ENCODE data around the gene ARHGAP26. TPM values are rescaled to one million over a fixed set of nuclear protein-coding genes. Genes with fewer than 3 reads are reported as not detected.
"Not testable (repeated sequence)": the region's sequence is repeated elsewhere in the genome, so short reads cannot be mapped to it uniquely, and the experiment has no call there.

Gene ARHGAP26
- total and polyA plus RNA-seq, 10 donors, result 4.2 to 148 (median 55.5) TPM

GRCh38 chr5:143118222-143118621 is 348.0 kb downstream of the ARHGAP26 start:
- peak; percentile 78 for DNase-seq

GRCh38 chr5:143118818-143119217 is 348.6 kb downstream of the ARHGAP26 start:
- H3K27ac ChIP-seq, result peak overlapping the region in 7 of 8 donors; percentile 50 to 87 (median 75)
- H3K4me1 ChIP-seq, result peaks cover 0 to 45% (median 11%) of the 10 kb centered on the region in 6 donors
- H3K4me3 ChIP-seq, result peak overlapping the region in 1 of 8 donors; percentile 45
- H3K27me3 ChIP-seq (replicated peaks in 1 of 7); intact Hi-C loops (cut with DNase I; ENCODE audit: low total_unique reads); DNase-seq; H3K9me3 ChIP-seq: not testable (repeated sequence)
- peaks cover 0 to 14% (median 0%) of the 10 kb centered on the region in 6 donors for H3K36me3 ChIP-seq
- WGBS, 5 donors, result 64 to 92% (median 82%) methylated on average over 2 to 3 of the region's 3 CpGs

More at GRCh38 chr5:143118222-143118621, 348.0 kb downstream of the ARHGAP26 start:
- peak overlapping the region in 7 of 8 donors; percentile 50 to 87 (median 75) for H3K27ac ChIP-seq
- TF ChIP-seq POLR2A (IDR thresholded peaks at IDR 0.05) (no peak), CTCF (IDR thresholded peaks at IDR 0.05 in 8 of 11, conservative IDR thresholded peaks at IDR 0.05 in 3 of 11) (peak in 2 of 11 experiments; percentile 22 to 43), POLR2AphosphoS5 (IDR thresholded peaks at IDR 0.05) (peak in 1 of 3 donors; percentile 25)
- H3K36me3 ChIP-seq, result peaks cover 0 to 14% (median 0%) of the 10 kb centered on the region in 6 donors
- 73 to 85% (median 80%) methylated on average over 3 of the region's 3 CpGs for WGBS, 5 donors
- no peaks in the 10 kb centered on the region for H3K9me3 ChIP-seq
- H3K27me3 ChIP-seq (replicated peaks in 1 of 7), result no peaks in the 10 kb centered on the region
- H3K4me3 ChIP-seq, result peak overlapping the region in 1 of 8 donors; percentile 45
- peaks cover 0 to 51% (median 14%) of the 10 kb centered on the region in 6 donors for H3K4me1 ChIP-seq
- intact Hi-C loops (cut with DNase I; ENCODE audit: low total_unique reads), result no loop called here

GRCh38 chr5:143119291-143119769 is 349.2 kb downstream of the ARHGAP26 start:
- no peaks in the 10 kb centered on the region for H3K9me3 ChIP-seq
- H3K27ac ChIP-seq, result peak overlapping the region in 7 of 8 donors; percentile 50 to 87 (median 75)
- no peaks in the 10 kb centered on the region for H3K27me3 ChIP-seq (replicated peaks in 1 of 7)
- H3K36me3 ChIP-seq, result peaks cover 0 to 14% (median 0%) of the 10 kb centered on the region in 6 donors
- H3K4me3 ChIP-seq, result peak overlapping the region in 1 of 8 donors; percentile 45
- intact Hi-C loops (cut with DNase I; ENCODE audit: low total_unique reads), result no loop called here
- TF ChIP-seq POLR2AphosphoS5 (IDR thresholded peaks at IDR 0.05) (no peak), POLR2A (IDR thresholded peaks at IDR 0.05) (no peak), CTCF (IDR thresholded peaks at IDR 0.05 in 8 of 11, conservative IDR thresholded peaks at IDR 0.05 in 3 of 11) (no peak)
- DNase-seq, result no peak
- peaks cover 0 to 41% (median 10%) of the 10 kb centered on the region in 6 donors for H3K4me1 ChIP-seq
- WGBS, 5 donors, result 25 to 35% (median 31%) methylated on average over 2 of the region's 2 CpGs

GRCh38 chr5:143119881-143120341 is 349.7 kb downstream of the ARHGAP26 start:
- peak overlapping the region in 7 of 8 donors; percentile 50 to 87 (median 75) for H3K27ac ChIP-seq
- 88 to 94% (median 91%) methylated on average over 3 of the region's 3 CpGs for WGBS, 5 donors
- peaks cover 0 to 41% (median 10%) of the 10 kb centered on the region in 6 donors for H3K4me1 ChIP-seq
- H3K27me3 ChIP-seq (replicated peaks in 1 of 7), result no peaks in the 10 kb centered on the region
- no peaks in the 10 kb centered on the region for H3K9me3 ChIP-seq
- peaks cover 0 to 14% (median 0%) of the 10 kb centered on the region in 6 donors for H3K36me3 ChIP-seq
- TF ChIP-seq CTCF (IDR thresholded peaks at IDR 0.05 in 8 of 11, conservative IDR thresholded peaks at IDR 0.05 in 3 of 11) (no peak), POLR2A (IDR thresholded peaks at IDR 0.05) (no peak), POLR2AphosphoS5 (IDR thresholded peaks at IDR 0.05) (no peak)
- DNase-seq, result no peak
- H3K4me3 ChIP-seq, result peak overlapping the region in 1 of 8 donors; percentile 45
- intact Hi-C loops (cut with DNase I; ENCODE audit: low total_unique reads), result no loop called here
